Activated CD4-positive, alpha-beta T cell treated with anti-CD3 and anti-CD28 coated beads for 48 hours (primary cell): ENCODE data around the gene PDXK.
"Not testable (repeated sequence)": the region's sequence is repeated elsewhere in the genome, so short reads cannot be mapped to it uniquely, and the experiment has no call there.

Source experiments
- DNase-seq: peaks from one replicate; pipeline ENCODE4 v3.0.0-alpha.2; 2020

PDXK gene

GRCh38 chr21:43718872-43719747 is at the start of gene PDXK:
PDXK (plus strand) TSS chr21:43719129; CDS start chr21:43719295, 166 bp downstream.
- DNase-seq: peak; percentile 80

GRCh38 chr21:43669828-43670605 is 48.9 kb upstream of the PDXK start:
- DNase-seq: no peak

- DNase-seq: no peak
Measured at GRCh38 chr21:43675871-43676270, 43.1 kb upstream of the PDXK start.

- DNase-seq: no peak
Measured at GRCh38 chr21:43676391-43676790, 42.5 kb upstream of the PDXK start.

GRCh38 chr21:43679951-43680350 is 39.0 kb upstream of the PDXK start:
- DNase-seq: no peak

GRCh38 chr21:43680421-43680820 is 38.5 kb upstream of the PDXK start:
- not testable (repeated sequence) for DNase-seq

- no peak for DNase-seq
Measured at GRCh38 chr21:43681650-43682049, 37.3 kb upstream of the PDXK start.

GRCh38 chr21:43684424-43684823 is 34.5 kb upstream of the PDXK start:
- no peak for DNase-seq

- DNase-seq: no peak
Measured at GRCh38 chr21:43686811-43687565, 31.9 kb upstream of the PDXK start.

- DNase-seq: no peak
Measured at GRCh38 chr21:43687566-43688399, 31.1 kb upstream of the PDXK start.

GRCh38 chr21:43688906-43689305 is 30.0 kb upstream of the PDXK start:
- no peak for DNase-seq

GRCh38 chr21:43689556-43690337 is 29.2 kb upstream of the PDXK start:
- DNase-seq: no peak

- no peak for DNase-seq
Measured at GRCh38 chr21:43690346-43690745, 28.6 kb upstream of the PDXK start.

- no peak for DNase-seq
Measured at GRCh38 chr21:43691086-43691795, 27.7 kb upstream of the PDXK start.

GRCh38 chr21:43691801-43692200 is 27.1 kb upstream of the PDXK start:
- no peak for DNase-seq

GRCh38 chr21:43692949-43693348 is 26.0 kb upstream of the PDXK start:
- no peak for DNase-seq

- no peak for DNase-seq
Measured at GRCh38 chr21:43693981-43694380, 24.9 kb upstream of the PDXK start.

GRCh38 chr21:43694437-43695079 is 24.4 kb upstream of the PDXK start:
- no peak for DNase-seq

- no peak for DNase-seq
Measured at GRCh38 chr21:43696214-43696613, 22.7 kb upstream of the PDXK start.
